ENCODE measurements around the gene TMED4. TPM values are rescaled to one million over a fixed set of nuclear protein-coding genes. Genes with fewer than 3 reads are reported as not detected.
A peak's percentile ranks its signal among the peaks of the same experiment; 100 is the strongest.

TMED4 gene
- total and polyA plus RNA-seq, 2 of the 13 experiments (the other 11 are each of a cell fraction or from before 2014, with no cell fraction given), result 81.4 to 109 TPM

- TF ChIP-seq ZBTB1 (CRISPR knock-in tag; IDR thresholded peaks at IDR 0.05; ENCODE audit: borderline replicate concordance) (no peak), PBX2 (CRISPR knock-in tag; IDR thresholded peaks at IDR 0.05) (no peak), NAIF1 (CRISPR knock-in tag; IDR thresholded peaks at IDR 0.05; ENCODE audit: borderline replicate concordance) (no peak), ZNF574 (CRISPR knock-in tag; IDR thresholded peaks at IDR 0.05) (peak; percentile 51), ZNF142 (CRISPR knock-in tag; IDR thresholded peaks at IDR 0.05) (no peak), ZNF484 (CRISPR knock-in tag; IDR thresholded peaks at IDR 0.05; ENCODE audit: borderline replicate concordance, low read depth) (no peak), ZNF619 (CRISPR knock-in tag; IDR thresholded peaks at IDR 0.05) (no peak), ZBTB8A (CRISPR knock-in tag; IDR thresholded peaks at IDR 0.05; ENCODE audit: borderline replicate concordance, low read depth) (no peak), ELF1 (CRISPR knock-in tag; IDR thresholded peaks at IDR 0.05) (no peak), ZGPAT (CRISPR knock-in tag; IDR thresholded peaks at IDR 0.05) (peak; percentile 77), BRF2 (CRISPR knock-in tag; IDR thresholded peaks at IDR 0.05) (0 out of 2 replicates have a peak, but pooled peaks have one; percentile 69), UBTF (CRISPR knock-in tag; IDR thresholded peaks at IDR 0.05) (0 out of 2 replicates have a peak, but pooled peaks have one; percentile 21), NBN (conservative IDR thresholded peaks at IDR 0.05) (no peak)
These were observed 19.9 kb downstream of the TMED4 start (continued) for GRCh38 chr7:44561962-44562621.
